Measurements from ENCODE around the gene FOXR2. TPM values are rescaled to one million over a fixed set of nuclear protein-coding genes. Genes with fewer than 3 reads are reported as not detected.

FOXR2 gene, protein sequence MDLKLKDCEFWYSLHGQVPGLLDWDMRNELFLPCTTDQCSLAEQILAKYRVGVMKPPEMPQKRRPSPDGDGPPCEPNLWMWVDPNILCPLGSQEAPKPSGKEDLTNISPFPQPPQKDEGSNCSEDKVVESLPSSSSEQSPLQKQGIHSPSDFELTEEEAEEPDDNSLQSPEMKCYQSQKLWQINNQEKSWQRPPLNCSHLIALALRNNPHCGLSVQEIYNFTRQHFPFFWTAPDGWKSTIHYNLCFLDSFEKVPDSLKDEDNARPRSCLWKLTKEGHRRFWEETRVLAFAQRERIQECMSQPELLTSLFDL
- total RNA-seq (2014; rRNA removed; shearing (Covaris generic)): 6.0 and 7.2 TPM in 2 replicates

GRCh38 chrX:55623100-55623499 lies at the start of gene FOXR2:
FOXR2 (plus strand) TSS chrX:55623400; CDS start chrX:55623712, 312 bp downstream.
- DNase-seq (ENCODE audit: low read depth): no peak

DNA sequence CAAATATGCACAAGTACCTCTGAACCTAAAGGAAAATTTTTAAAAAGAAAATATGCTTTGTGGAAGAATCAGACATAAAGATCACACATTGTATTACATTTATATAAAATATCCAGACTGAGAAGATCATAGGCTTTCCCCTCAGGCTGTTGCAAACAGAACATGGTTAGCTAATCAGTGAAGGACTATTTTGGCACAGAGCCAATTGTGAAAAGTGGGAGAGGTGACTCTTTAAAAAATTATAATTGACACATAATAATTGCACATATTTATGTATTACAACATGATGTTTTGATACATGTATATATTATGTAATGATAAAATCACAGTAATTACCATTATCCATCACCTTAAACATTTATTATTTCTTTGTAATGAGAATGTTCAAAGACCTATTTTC lies 44.1 kb upstream of the FOXR2 start:
- no peak for DNase-seq (ENCODE audit: low read depth)

- DNase-seq (ENCODE audit: low read depth): no peak
These were observed 40.8 kb upstream of the FOXR2 start for GRCh38 chrX:55582447-55582846.

DNA sequence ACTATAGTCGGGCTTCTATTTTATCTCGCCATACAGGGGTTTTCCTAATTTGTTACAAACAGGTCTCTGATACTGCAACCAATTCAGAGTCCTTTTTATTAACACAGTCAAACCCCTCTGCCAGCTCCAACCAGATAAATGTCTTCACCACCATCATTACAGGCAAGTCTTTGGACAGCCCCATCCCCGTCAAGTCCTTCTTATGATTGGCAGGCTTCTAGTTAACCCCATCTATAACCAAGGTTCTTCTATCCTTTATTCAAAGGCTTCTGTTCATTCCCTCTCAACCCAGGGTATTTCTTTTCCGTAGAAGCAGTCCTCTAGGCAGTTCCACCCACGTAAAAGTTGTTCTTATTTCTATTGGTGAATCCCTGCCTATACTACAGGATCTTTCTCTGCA lies 29.9 kb upstream of the FOXR2 start:
- DNase-seq (ENCODE audit: low read depth): peak; percentile 11

- peak; percentile 74 for DNase-seq (ENCODE audit: low read depth)
These were observed 29.4 kb upstream of the FOXR2 start for GRCh38 chrX:55593756-55594257.

DNA sequence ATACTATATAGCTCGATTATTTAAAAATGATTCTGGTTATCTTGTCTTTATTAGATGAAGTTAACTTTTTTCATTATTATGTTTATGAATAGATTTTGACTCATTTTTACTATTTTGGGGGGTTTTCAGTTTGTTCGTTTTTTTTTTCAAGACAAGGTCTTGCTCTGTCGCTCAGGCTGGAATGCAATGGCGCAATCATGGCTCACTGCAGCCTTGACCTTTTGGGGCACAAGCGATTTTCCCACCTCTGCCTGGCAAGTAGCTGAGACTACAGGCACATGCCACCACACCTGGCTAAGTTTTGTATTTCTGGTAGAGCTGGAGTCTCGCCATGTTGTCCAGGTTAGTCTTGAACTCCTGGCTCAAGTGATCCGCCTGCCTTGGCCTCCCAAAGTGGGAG lies 24.9 kb upstream of the FOXR2 start:
- DNase-seq (ENCODE audit: low read depth): no peak

DNA sequence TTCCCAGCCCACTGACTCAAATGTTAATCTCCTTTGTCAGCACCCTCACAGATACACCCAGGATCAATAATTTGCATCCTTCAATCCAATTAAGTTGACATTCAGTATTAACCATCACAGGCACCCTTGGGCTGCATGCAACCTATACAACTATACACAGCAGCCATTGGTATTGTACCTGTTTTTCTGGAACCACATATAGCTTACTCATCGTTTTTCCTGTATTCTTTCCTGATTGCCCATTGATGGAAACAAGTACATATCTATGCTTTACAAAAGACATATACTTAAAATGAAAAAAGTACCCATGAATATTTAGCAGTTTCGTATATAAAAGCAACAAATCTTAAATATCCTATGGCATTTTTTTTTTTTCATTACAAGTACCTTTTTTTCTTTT lies 3.7 kb upstream of the FOXR2 start:
- no peak for DNase-seq (ENCODE audit: low read depth)

DNA sequence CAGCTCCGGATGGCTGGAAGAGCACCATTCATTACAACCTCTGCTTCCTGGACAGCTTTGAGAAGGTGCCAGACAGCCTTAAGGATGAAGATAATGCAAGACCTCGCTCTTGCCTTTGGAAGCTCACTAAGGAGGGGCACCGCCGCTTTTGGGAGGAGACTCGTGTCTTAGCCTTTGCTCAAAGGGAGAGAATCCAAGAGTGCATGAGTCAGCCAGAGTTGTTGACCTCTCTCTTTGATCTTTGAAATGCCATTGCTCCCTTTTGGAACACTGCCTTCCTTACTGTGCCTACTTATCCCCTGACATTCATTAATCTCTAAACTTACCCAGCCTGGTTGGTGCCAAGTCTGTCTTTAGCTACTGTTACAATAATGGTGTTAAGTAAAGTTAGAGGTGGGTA lies 1.2 kb downstream of the FOXR2 start:
- no peak for DNase-seq (ENCODE audit: low read depth)

DNA sequence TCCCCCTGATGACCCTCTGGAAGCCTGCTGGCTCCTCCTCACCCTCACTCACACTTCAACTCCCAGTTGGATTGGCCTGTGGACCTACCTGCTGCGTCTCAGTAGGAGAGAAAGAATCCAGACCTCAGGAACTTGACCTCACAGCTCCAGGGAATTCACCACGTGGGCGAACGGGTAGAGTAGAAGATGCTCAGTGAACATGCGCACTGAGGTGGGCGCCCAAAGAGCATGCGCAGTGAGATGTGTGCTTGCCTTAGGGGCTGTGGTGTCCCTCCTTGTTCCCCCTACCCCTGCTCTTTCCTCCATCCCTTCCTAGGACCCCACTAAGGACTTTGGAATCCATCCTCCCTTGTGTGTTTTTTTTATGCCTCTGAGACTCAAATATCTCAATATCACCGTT lies 12.9 kb downstream of the FOXR2 start:
- DNase-seq (ENCODE audit: low read depth): no peak

GRCh38 chrX:55638933-55639332 lies 15.7 kb downstream of the FOXR2 start:
- no peak for DNase-seq (ENCODE audit: low read depth)

DNA sequence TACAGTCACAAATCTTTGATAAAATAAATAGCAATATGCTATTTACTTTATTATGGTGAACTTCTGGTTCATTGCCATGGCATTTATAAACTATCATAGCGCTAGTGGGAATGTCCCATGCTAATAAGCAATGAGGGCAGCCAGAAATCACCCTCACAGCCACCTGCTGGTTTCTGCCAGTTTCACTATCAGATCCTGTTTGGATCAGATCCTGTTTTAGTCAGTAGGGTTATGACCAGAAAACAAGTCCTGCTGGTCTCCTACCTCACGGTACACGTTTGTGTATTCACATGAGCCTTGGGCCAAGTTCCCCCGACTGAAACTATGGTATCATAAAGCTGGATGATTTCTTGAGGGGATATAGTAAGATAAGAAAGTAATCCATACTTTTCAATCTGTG lies 17.7 kb downstream of the FOXR2 start:
- no peak for DNase-seq (ENCODE audit: low read depth)

GRCh38 chrX:55648434-55648833 lies 25.2 kb downstream of the FOXR2 start:
- DNase-seq (ENCODE audit: low read depth): no peak

- DNase-seq (ENCODE audit: low read depth): no peak
These were observed 36.7 kb downstream of the FOXR2 start for GRCh38 chrX:55659931-55660330.

- no peak for DNase-seq (ENCODE audit: low read depth)
These were observed 40.4 kb downstream of the FOXR2 start for GRCh38 chrX:55663584-55663983.

DNA sequence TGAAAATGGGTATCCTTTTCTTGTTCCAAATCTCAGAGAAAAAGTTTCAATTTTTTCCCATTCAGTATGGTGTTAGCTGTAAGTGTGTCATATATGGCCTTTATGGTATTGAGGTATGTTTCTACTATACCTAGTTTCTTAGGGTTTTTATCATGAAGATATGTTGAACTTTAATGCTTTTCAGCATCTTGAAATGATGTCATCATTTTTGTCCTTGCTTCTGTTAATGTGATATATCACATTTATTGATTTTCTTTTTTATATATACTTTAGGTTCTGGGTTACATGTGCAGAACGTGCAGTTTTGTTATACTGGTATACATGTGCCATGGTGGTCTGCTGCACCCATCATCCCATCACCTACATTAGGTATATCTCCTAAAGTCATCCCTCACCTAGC lies 44.9 kb downstream of the FOXR2 start:
- DNase-seq (ENCODE audit: low read depth): no peak

Other genes with a start within 250 kb of the FOXR2 start
- gene MAGEH1, start 171.3 kb upstream of the FOXR2 start, total RNA-seq (2014; rRNA removed; shearing (Covaris generic)): 21.3 and 24.4 TPM in 2 replicates
- gene USP51, start 133.6 kb upstream of the FOXR2 start, total RNA-seq (2014; rRNA removed; shearing (Covaris generic)): 1.1 and 2.0 TPM in 2 replicates
- gene RRAGB, start 94.3 kb downstream of the FOXR2 start, total RNA-seq (2014; rRNA removed; shearing (Covaris generic)): 5.2 and 5.4 TPM in 2 replicates

Measured in Daoy (cell line).